ENCODE results near the gene HDAC4. TPM values are rescaled to one million over a fixed set of nuclear protein-coding genes. Genes with fewer than 3 reads are reported as not detected.

HDAC4 gene
- total RNA-seq, 2 donors from 2014 or later: 9.3 to 139 TPM

- Histone ChIP-seq H3K27me3 (no peaks in the 10 kb centered on the region), H3K4me3 (no peak overlapping the region), H3K4me1 (peaks cover 7% of the 10 kb centered on the region), H3K9me3 (no peaks in the 10 kb centered on the region), H3K36me3 (replicated peaks in 1 of 2; ENCODE audit: insufficient read depth in 1 of 2, low read depth in 2 of 2) (no peaks in the 10 kb centered on the region), H3K27ac (no peak overlapping the region)
- WGBS, 2 donors: 73 to 89% methylated on average over 12 to 18 of the region's 18 CpGs
- ATAC-seq (no peak), DNase-seq (peak in 3 of 4 donors; percentile 2 to 41 (median 3))
- no peak for TF ChIP-seq POLR2A (IDR thresholded peaks at IDR 0.05)
- TF ChIP-seq, protein P1, sequence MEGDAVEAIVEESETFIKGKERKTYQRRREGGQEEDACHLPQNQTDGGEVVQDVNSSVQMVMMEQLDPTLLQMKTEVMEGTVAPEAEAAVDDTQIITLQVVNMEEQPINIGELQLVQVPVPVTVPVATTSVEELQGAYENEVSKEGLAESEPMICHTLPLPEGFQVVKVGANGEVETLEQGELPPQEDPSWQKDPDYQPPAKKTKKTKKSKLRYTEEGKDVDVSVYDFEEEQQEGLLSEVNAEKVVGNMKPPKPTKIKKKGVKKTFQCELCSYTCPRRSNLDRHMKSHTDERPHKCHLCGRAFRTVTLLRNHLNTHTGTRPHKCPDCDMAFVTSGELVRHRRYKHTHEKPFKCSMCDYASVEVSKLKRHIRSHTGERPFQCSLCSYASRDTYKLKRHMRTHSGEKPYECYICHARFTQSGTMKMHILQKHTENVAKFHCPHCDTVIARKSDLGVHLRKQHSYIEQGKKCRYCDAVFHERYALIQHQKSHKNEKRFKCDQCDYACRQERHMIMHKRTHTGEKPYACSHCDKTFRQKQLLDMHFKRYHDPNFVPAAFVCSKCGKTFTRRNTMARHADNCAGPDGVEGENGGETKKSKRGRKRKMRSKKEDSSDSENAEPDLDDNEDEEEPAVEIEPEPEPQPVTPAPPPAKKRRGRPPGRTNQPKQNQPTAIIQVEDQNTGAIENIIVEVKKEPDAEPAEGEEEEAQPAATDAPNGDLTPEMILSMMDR (IDR thresholded peaks at IDR 0.05): no peak
- intact Hi-C loops (cut with DNase I): no loop called here
Observed at GRCh38 chr2:239259603-239260298, 141.1 kb downstream of the HDAC4 start.

GRCh38 chr2:239259173-239259572 is 141.6 kb downstream of the HDAC4 start:
- Histone ChIP-seq H3K4me1 (peaks cover 1% of the 10 kb centered on the region), H3K27me3 (no peaks in the 10 kb centered on the region), H3K36me3 (replicated peaks in 1 of 2; ENCODE audit: insufficient read depth in 1 of 2, low read depth in 2 of 2) (no peaks in the 10 kb centered on the region), H3K9me3 (no peaks in the 10 kb centered on the region), H3K4me3 (no peak overlapping the region), H3K27ac (no peak overlapping the region)
- TF ChIP-seq, protein P1 (IDR thresholded peaks at IDR 0.05): no peak
- no peak for TF ChIP-seq POLR2A (IDR thresholded peaks at IDR 0.05)
- 81 to 91% methylated on average over 4 of the region's 4 CpGs for WGBS, 2 donors
- no peak for ATAC-seq
- no peak for DNase-seq
- intact Hi-C loops (cut with DNase I): no loop called here

DNA sequence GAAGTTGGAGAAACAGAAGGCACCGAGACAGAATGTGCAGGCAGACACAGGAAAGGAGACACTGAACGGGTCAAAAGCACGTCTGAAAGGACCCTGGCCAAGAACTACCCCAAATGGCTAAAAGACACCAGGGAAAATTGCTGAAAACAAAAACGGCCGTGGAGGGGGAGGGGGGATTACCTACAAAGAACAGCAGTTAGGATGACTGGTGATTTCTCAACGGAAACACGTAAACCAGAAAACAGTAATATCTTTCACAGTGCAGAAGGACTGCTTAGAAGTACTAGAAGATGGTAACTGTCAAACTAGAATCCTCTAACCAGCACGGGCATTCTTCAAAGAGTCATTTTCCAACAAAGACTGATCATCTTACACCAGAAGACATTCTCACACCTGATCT is 142.6 kb downstream of the HDAC4 start:
- Histone ChIP-seq H3K27me3 (no peaks in the 10 kb centered on the region), H3K9me3 (no peaks in the 10 kb centered on the region), H3K4me1 (no peaks in the 10 kb centered on the region), H3K4me3 (no peak overlapping the region), H3K36me3 (replicated peaks in 1 of 2; ENCODE audit: insufficient read depth in 1 of 2, low read depth in 2 of 2) (no peaks in the 10 kb centered on the region), H3K27ac (no peak overlapping the region)
- DNase-seq (peak in 1 of 4 donors; percentile 6), ATAC-seq (no peak)
- TF ChIP-seq, protein P1 (IDR thresholded peaks at IDR 0.05): no peak
- no peak for TF ChIP-seq POLR2A (IDR thresholded peaks at IDR 0.05)
- WGBS, 2 donors: 81 to 95% methylated on average over 8 of the region's 8 CpGs
- intact Hi-C loops (cut with DNase I): no loop called here

- TF ChIP-seq POLR2A (IDR thresholded peaks at IDR 0.05): no peak
- TF ChIP-seq, protein P1 (IDR thresholded peaks at IDR 0.05): no peak
- no peak for ATAC-seq
- Histone ChIP-seq H3K9me3 (no peaks in the 10 kb centered on the region), H3K4me3 (no peak overlapping the region), H3K4me1 (no peaks in the 10 kb centered on the region), H3K27ac (no peak overlapping the region), H3K36me3 (replicated peaks in 1 of 2; ENCODE audit: insufficient read depth in 1 of 2, low read depth in 2 of 2) (no peaks in the 10 kb centered on the region), H3K27me3 (no peaks in the 10 kb centered on the region)
- intact Hi-C loops (cut with DNase I): no loop called here
- DNase-seq: no peak
Observed at GRCh38 chr2:239257511-239257937, 143.3 kb downstream of the HDAC4 start.

GRCh38 chr2:239256350-239256743 is 144.5 kb downstream of the HDAC4 start:
- Histone ChIP-seq H3K36me3 (replicated peaks in 1 of 2; ENCODE audit: insufficient read depth in 1 of 2, low read depth in 2 of 2) (no peaks in the 10 kb centered on the region), H3K4me3 (no peak overlapping the region), H3K27me3 (no peaks in the 10 kb centered on the region), H3K4me1 (no peaks in the 10 kb centered on the region), H3K27ac (no peak overlapping the region), H3K9me3 (no peaks in the 10 kb centered on the region)
- no peak for ATAC-seq
- no peak for TF ChIP-seq POLR2A (IDR thresholded peaks at IDR 0.05)
- TF ChIP-seq, protein P1 (IDR thresholded peaks at IDR 0.05): no peak
- peak in 1 of 4 donors; percentile 7 for DNase-seq
- 83 to 86% methylated on average over 6 of the region's 6 CpGs for WGBS, 2 donors
- intact Hi-C loops (cut with DNase I): no loop called here
